K562 (cell line): Measurements from ENCODE around the gene NME4. TPM values are rescaled to one million over a fixed set of nuclear protein-coding genes. Genes with fewer than 3 reads are reported as not detected.
A peak's percentile ranks its signal among the peaks of the same experiment; 100 is the strongest.

Experiments
- ELF1 ChIP-seq: fragments of 200-800 bp; sonication (Bioruptor generic); IDR thresholded peaks from 2 replicates; pipeline ENCODE4 v1.6.1; 2016; ENCODE audit warnings: missing genetic modification characterization, missing compliant biosample characterization
- EP300 ChIP-seq: IDR thresholded peaks from 2 replicates; pipeline ENCODE4 v1.6.1; 2012; ENCODE audit warnings: low read length, improper control_type of control experiment
- EZH2 ChIP-seq: IDR thresholded peaks from 2 replicates; pipeline ENCODE4 v1.6.1; 2012; ENCODE audit warnings: low read depth, mild to moderate bottlenecking, inconsistent platforms, low read length, borderline replicate concordance
- FOXK2 ChIP-seq, 2 experiments: fragments of 450-650 bp; IDR thresholded peaks in 1 of 2; conservative IDR thresholded peaks in 1 of 2; 2 replicates each; pipeline ENCODE4 v1.6.1; 2016; ENCODE audit warnings: low read depth in 2 of 2, mild to moderate bottlenecking in 1 of 2
- GTF2F1 ChIP-seq: IDR thresholded peaks from 2 replicates; pipeline ENCODE4 v1.6.1; 2011; ENCODE audit warnings: low read depth, low read length, improper control_type of control experiment
- RFX5 ChIP-seq: IDR thresholded peaks from 2 replicates; pipeline ENCODE4 v1.6.1; 2011; ENCODE audit warnings: low read depth, mild to moderate bottlenecking, improper control_type of control experiment, low read length
- TGIF2 ChIP-seq: sonication (generic); formaldehyde crosslinking; IDR thresholded peaks from 2 replicates; pipeline ENCODE4 v1.8.1; 2022; ENCODE audit warnings: mild to moderate bottlenecking, missing genetic modification reagents, moderate library complexity
- ZFPM2 ChIP-seq: fragments of 250-450 bp; sonication (Bioruptor Pico); IDR thresholded peaks from 2 replicates; pipeline ENCODE4 v1.5.1; 2022; ENCODE audit warnings: mild to moderate bottlenecking
- ZNF3 ChIP-seq: fragments of 250-450 bp; sonication (Bioruptor Pico); IDR thresholded peaks from 2 replicates; pipeline ENCODE4 v1.5.0; 2021; ENCODE audit warnings: mild to moderate bottlenecking, moderate library complexity
- ZNF57 ChIP-seq: fragments of 450-650 bp; formaldehyde crosslinking; IDR thresholded peaks from 2 replicates; pipeline ENCODE4 v1.4.0; 2020; ENCODE audit warnings: mild to moderate bottlenecking, moderate library complexity
- ZNF584 ChIP-seq: fragments of 200-800 bp; sonication (Bioruptor generic); IDR thresholded peaks from 2 replicates; pipeline ENCODE4 v1.6.1; 2016; ENCODE audit warnings: low read depth, mild to moderate bottlenecking, missing genetic modification characterization, missing compliant biosample characterization
- polyA plus RNA-seq, 8 experiments: library from polyadenylated mRNA; depleted of rRNA in 4 of 8; stranded (reverse) in 5 of 8; unstranded in 3 of 8; fragments of >200 nt; fragmentation: Nextera tagmentation in 2 of 8; fragmentation: Illumina TruSeq in 1 of 8; extraction: Ambion mirVana in 2 of 8; extraction: Trizol in 1 of 8; gene quantifications; 2 replicates each; pipeline versions ENCODE4 v1.2.1 to v1.2.3, GENCODE V29; 2011 to 2014; ENCODE audit warnings: inconsistent platforms in 1 of 8, missing spikeins in 1 of 8
- total RNA-seq, 7 experiments: library from RNA; depleted of rRNA in 6 of 7; stranded (reverse); fragments of >200 nt in 6 of 7; fragmentation: Illumina TruSeq in 2 of 7; extraction: Trizol in 2 of 7; gene quantifications; 2 replicates each; pipeline versions ENCODE4 v1.2.1 to v1.2.3, GENCODE V29; 2011 to 2021; ENCODE audit warnings: low replicate concordance in 1 of 7
- TF ChIP-seq, protein P1 (sequence below): fragments of 450-650 bp; formaldehyde crosslinking; IDR thresholded peaks from 2 replicates; pipeline ENCODE4 v1.4.0; 2020; ENCODE audit warnings: mild to moderate bottlenecking, mixed read lengths
- TF ChIP-seq, protein P2 (sequence below), 2 experiments: fragments of 450-650 bp; formaldehyde crosslinking in 1 of 2; IDR thresholded peaks; 2 replicates each; pipeline versions ENCODE4 v1.4.0 to v1.6.1; 2014 to 2020; ENCODE audit warnings: mild to moderate bottlenecking in 2 of 2, borderline replicate concordance in 1 of 2, low read depth in 1 of 2
- TF ChIP-seq, protein P3 (sequence below), 2 experiments: IDR thresholded peaks; 2 replicates each; pipeline ENCODE4 v1.6.1; 2012; ENCODE audit warnings: improper control_type of control experiment in 2 of 2, low read depth in 2 of 2, low read length in 2 of 2, borderline replicate concordance in 1 of 2
- TF ChIP-seq, protein P4 (sequence below): fragments of 250-450 bp; sonication (Bioruptor Pico); IDR thresholded peaks from 2 replicates; pipeline ENCODE4 v1.6.1; 2021; ENCODE audit warnings: mild to moderate bottlenecking

Gene NME4
- total and polyA plus RNA-seq, 9 of the 15 experiments (the other 6 are each of a cell fraction or from before 2014, with no cell fraction given) = 15.4 to 264 (median 139) TPM

GRCh38 chr16:425082-425718 is 28.2 kb downstream of the NME4 start, which contains the start of gene RAB11FIP3 (continued):
- TF ChIP-seq, protein P1, sequence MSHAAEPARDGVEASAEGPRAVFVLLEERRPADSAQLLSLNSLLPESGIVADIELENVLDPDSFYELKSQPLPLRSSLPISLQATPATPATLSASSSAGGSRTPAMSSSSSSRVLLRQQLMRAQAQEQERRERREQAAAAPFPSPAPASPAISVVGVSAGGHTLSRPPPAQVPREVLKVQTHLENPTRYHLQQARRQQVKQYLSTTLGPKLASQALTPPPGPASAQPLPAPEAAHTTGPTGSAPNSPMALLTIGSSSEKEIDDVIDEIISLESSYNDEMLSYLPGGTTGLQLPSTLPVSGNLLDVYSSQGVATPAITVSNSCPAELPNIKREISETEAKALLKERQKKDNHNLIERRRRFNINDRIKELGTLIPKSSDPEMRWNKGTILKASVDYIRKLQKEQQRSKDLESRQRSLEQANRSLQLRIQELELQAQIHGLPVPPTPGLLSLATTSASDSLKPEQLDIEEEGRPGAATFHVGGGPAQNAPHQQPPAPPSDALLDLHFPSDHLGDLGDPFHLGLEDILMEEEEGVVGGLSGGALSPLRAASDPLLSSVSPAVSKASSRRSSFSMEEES (CRISPR knock-in tag) = no peak
- no peak for TF ChIP-seq EP300
- TF ChIP-seq, protein P2, sequence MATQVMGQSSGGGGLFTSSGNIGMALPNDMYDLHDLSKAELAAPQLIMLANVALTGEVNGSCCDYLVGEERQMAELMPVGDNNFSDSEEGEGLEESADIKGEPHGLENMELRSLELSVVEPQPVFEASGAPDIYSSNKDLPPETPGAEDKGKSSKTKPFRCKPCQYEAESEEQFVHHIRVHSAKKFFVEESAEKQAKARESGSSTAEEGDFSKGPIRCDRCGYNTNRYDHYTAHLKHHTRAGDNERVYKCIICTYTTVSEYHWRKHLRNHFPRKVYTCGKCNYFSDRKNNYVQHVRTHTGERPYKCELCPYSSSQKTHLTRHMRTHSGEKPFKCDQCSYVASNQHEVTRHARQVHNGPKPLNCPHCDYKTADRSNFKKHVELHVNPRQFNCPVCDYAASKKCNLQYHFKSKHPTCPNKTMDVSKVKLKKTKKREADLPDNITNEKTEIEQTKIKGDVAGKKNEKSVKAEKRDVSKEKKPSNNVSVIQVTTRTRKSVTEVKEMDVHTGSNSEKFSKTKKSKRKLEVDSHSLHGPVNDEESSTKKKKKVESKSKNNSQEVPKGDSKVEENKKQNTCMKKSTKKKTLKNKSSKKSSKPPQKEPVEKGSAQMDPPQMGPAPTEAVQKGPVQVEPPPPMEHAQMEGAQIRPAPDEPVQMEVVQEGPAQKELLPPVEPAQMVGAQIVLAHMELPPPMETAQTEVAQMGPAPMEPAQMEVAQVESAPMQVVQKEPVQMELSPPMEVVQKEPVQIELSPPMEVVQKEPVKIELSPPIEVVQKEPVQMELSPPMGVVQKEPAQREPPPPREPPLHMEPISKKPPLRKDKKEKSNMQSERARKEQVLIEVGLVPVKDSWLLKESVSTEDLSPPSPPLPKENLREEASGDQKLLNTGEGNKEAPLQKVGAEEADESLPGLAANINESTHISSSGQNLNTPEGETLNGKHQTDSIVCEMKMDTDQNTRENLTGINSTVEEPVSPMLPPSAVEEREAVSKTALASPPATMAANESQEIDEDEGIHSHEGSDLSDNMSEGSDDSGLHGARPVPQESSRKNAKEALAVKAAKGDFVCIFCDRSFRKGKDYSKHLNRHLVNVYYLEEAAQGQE (IDR thresholded peaks at IDR 0.05; ENCODE audit: borderline replicate concordance) = no peak
- TF ChIP-seq, protein P2 (CRISPR knock-in tag; IDR thresholded peaks at IDR 0.05; ENCODE audit: low read depth) = peak; percentile 22; the same call in 1 of the 2 replicates
- no peak for TF ChIP-seq ZNF584
- no peak for TF ChIP-seq ZNF3
- TF ChIP-seq ZFPM2 (CRISPR knock-in tag) = no peak
- TF ChIP-seq EZH2 = no peak
- TF ChIP-seq TGIF2 (CRISPR knock-in tag) = no peak; the same call in 1 of the 2 replicates
- no peak for TF ChIP-seq ZNF57
- TF ChIP-seq GTF2F1 = no peak
- TF ChIP-seq RFX5 = no peak
- no peak for TF ChIP-seq FOXK2 (conservative IDR thresholded peaks at IDR 0.05 in 1 of 2, IDR thresholded peaks at IDR 0.05 in 1 of 2; ENCODE audit: low read depth in 2 of 2)
- TF ChIP-seq ELF1 (tag) = no peak
- TF ChIP-seq, protein P3, sequence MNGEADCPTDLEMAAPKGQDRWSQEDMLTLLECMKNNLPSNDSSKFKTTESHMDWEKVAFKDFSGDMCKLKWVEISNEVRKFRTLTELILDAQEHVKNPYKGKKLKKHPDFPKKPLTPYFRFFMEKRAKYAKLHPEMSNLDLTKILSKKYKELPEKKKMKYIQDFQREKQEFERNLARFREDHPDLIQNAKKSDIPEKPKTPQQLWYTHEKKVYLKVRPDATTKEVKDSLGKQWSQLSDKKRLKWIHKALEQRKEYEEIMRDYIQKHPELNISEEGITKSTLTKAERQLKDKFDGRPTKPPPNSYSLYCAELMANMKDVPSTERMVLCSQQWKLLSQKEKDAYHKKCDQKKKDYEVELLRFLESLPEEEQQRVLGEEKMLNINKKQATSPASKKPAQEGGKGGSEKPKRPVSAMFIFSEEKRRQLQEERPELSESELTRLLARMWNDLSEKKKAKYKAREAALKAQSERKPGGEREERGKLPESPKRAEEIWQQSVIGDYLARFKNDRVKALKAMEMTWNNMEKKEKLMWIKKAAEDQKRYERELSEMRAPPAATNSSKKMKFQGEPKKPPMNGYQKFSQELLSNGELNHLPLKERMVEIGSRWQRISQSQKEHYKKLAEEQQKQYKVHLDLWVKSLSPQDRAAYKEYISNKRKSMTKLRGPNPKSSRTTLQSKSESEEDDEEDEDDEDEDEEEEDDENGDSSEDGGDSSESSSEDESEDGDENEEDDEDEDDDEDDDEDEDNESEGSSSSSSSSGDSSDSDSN (IDR thresholded peaks at IDR 0.05; ENCODE audit: borderline replicate concordance in 1 of 2, low read depth in 2 of 2, low read length in 2 of 2) = peak; percentile 16 to 18; a peak in 1 of 4 replicates
- TF ChIP-seq, protein P4, sequence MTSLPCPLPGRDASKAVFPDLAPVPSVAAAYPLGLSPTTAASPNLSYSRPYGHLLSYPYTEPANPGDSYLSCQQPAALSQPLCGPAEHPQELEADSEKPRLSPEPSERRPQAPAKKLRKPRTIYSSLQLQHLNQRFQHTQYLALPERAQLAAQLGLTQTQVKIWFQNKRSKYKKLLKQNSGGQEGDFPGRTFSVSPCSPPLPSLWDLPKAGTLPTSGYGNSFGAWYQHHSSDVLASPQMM (CRISPR knock-in tag) = no peak
